Mesothelial cell of epicardium (in vitro differentiated cells): ENCODE results near the gene ANGEL1. TPM values are rescaled to one million over a fixed set of nuclear protein-coding genes. Genes with fewer than 3 reads are reported as not detected.

Experiments
- DNase-seq, 2 experiments: peaks; one replicate each; pipeline ENCODE4 v3.0.0; 2021; ENCODE audit warnings: low spot score in 2 of 2; ENCODE audit not compliant: unreplicated experiment in 2 of 2
- H3K27ac Mint-ChIP-seq: 2 replicates; pipeline ENCODE4 v1.8.0; 2021; ENCODE audit warnings: mixed read lengths
- H3K27me3 Mint-ChIP-seq: 2 replicates; pipeline ENCODE4 v1.8.0; 2021; ENCODE audit warnings: low read depth, mixed read lengths
- H3K36me3 Mint-ChIP-seq: 2 replicates; pipeline ENCODE4 v1.8.0; 2021; ENCODE audit warnings: mixed read lengths
- H3K4me1 Mint-ChIP-seq: 2 replicates; pipeline ENCODE4 v1.8.0; 2021; ENCODE audit warnings: mixed read lengths
- H3K4me3 Mint-ChIP-seq: 2 replicates; pipeline ENCODE4 v1.8.0; 2021; ENCODE audit warnings: mild to moderate bottlenecking, moderate library complexity, mixed read lengths
- H3K9me3 Mint-ChIP-seq: 2 replicates; pipeline ENCODE4 v1.8.0; 2021; ENCODE audit warnings: mixed read lengths
- CTCF ChIP-seq: fragments of 200-600 bp; sonication (generic); IDR thresholded peaks from one replicate; pipeline ENCODE4 v1.5.0; 2021; ENCODE audit warnings: antibody characterized with exemption; ENCODE audit not compliant: unreplicated experiment
- total RNA-seq: library from RNA; stranded (reverse); gene quantifications from 3 replicates; pipeline ENCODE4 v1.2.1, GENCODE V29; 2021

ANGEL1 gene
- total RNA-seq, 1 donor from 2014 or later: 39.4 TPM

- Mint-ChIP-seq H3K36me3 (no peaks in the 10 kb centered on the region), H3K27ac (no peak overlapping the region), H3K9me3 (no peaks in the 10 kb centered on the region), H3K27me3 (peaks cover 21% of the 10 kb centered on the region), H3K4me3 (no peak overlapping the region), H3K4me1 (no peaks in the 10 kb centered on the region)
- no peak for TF ChIP-seq CTCF
- DNase-seq: no peak
Observed at GRCh38 chr14:76753541-76754198, 59.0 kb downstream of the ANGEL1 start.

- Mint-ChIP-seq H3K36me3 (no peaks in the 10 kb centered on the region), H3K9me3 (no peaks in the 10 kb centered on the region), H3K4me1 (no peaks in the 10 kb centered on the region), H3K4me3 (no peak overlapping the region), H3K27ac (no peak overlapping the region), H3K27me3 (peaks cover 15% of the 10 kb centered on the region)
- TF ChIP-seq CTCF: no peak
- no peak for DNase-seq
Observed at GRCh38 chr14:76752744-76753143, 59.9 kb downstream of the ANGEL1 start.

- TF ChIP-seq CTCF: no peak
- no peak for DNase-seq
- no peaks in the 10 kb centered on the region for H3K4me1 Mint-ChIP-seq
- no peak overlapping the region for H3K4me3 Mint-ChIP-seq
- peaks cover 11% of the 10 kb centered on the region for H3K36me3 Mint-ChIP-seq
- peaks cover 12% of the 10 kb centered on the region for H3K27me3 Mint-ChIP-seq
- peaks cover 60% of the 10 kb centered on the region for H3K9me3 Mint-ChIP-seq
- H3K27ac Mint-ChIP-seq: no peak overlapping the region
Observed at GRCh38 chr14:76742966-76743365, 69.7 kb downstream of the ANGEL1 start.

- Mint-ChIP-seq H3K4me1 (no peaks in the 10 kb centered on the region), H3K27ac (no peak overlapping the region), H3K36me3 (peaks cover 11% of the 10 kb centered on the region), H3K4me3 (no peak overlapping the region), H3K9me3 (peaks cover 64% of the 10 kb centered on the region), H3K27me3 (peaks cover 10% of the 10 kb centered on the region)
- no peak for DNase-seq
- TF ChIP-seq CTCF: no peak
Observed at GRCh38 chr14:76742185-76742584, 70.5 kb downstream of the ANGEL1 start.

GRCh38 chr14:76741074-76741473 lies 71.6 kb downstream of the ANGEL1 start:
- H3K27ac Mint-ChIP-seq: no peak overlapping the region

More at GRCh38 chr14:76741074-76741473, 71.6 kb downstream of the ANGEL1 start:
- no peak for DNase-seq
- H3K36me3 Mint-ChIP-seq: peaks cover 11% of the 10 kb centered on the region
- no peak for TF ChIP-seq CTCF
- H3K9me3 Mint-ChIP-seq: peaks cover 72% of the 10 kb centered on the region
- no peaks in the 10 kb centered on the region for H3K4me1 Mint-ChIP-seq
- peaks cover 5% of the 10 kb centered on the region for H3K27me3 Mint-ChIP-seq
- no peak overlapping the region for H3K4me3 Mint-ChIP-seq

Other genes starting within 250 kb of the ANGEL1 start
- 51.2 to 57.6 TPM (median 55.5 TPM) in 3 replicates for gene VASH1, start 51.4 kb downstream of the ANGEL1 start, total RNA-seq
- gene LRRC74A, start 13.5 kb upstream of the ANGEL1 start, total RNA-seq: not detected in 3 replicates
- 126 to 131 TPM (median 128 TPM) in 3 replicates for gene IRF2BPL, start 215.8 kb upstream of the ANGEL1 start, total RNA-seq